HEK293 (cell line): ENCODE data around the gene P2RY11.
A peak's percentile ranks its signal among the peaks of the same experiment; 100 is the strongest.

Source experiments
- CTCF ChIA-PET: fragments of 350-600 bp; formaldehyde crosslinking; extraction: SDS; loops from one replicate; lab custom pipeline; 2021; ENCODE audit warnings: antibody characterized with exemption; lab: Yijun Ruan, JAX
- POLR2A ChIA-PET: fragments of 300-600 bp; formaldehyde crosslinking; extraction: SDS; loops from one replicate; lab custom pipeline; 2020; ENCODE audit warnings: antibody characterized with exemption, inconsistent platforms; lab: Yijun Ruan, JAX
- H3K27ac ChIP-seq: fragments of 200-500 bp; sonication (Bioruptor generic); 2 replicates; pipeline ENCODE4 v1.5.1; 2014; ENCODE audit warnings: low read depth, low read length, control low read depth, inconsistent platforms; ENCODE audit errors: extremely low read depth
- H3K36me3 ChIP-seq, 2 experiments: fragments of 200-500 bp in 1 of 2; sonication (Bioruptor generic) in 1 of 2; 1 replicate in 1 of 2; 2 replicates in 1 of 2; pipeline ENCODE4 v1.5.1; 2014 to 2017; ENCODE audit warnings: inconsistent platforms in 2 of 2, low read length in 2 of 2; ENCODE audit not compliant: control insufficient read depth in 2 of 2, insufficient read depth in 1 of 2
- H3K4me1 ChIP-seq: fragments of 200-500 bp; sonication (Bioruptor generic); 2 replicates; pipeline ENCODE4 v1.5.1; 2014; ENCODE audit warnings: mild to moderate bottlenecking, low read length, inconsistent platforms; ENCODE audit not compliant: control insufficient read depth, insufficient read depth
- H3K4me3 ChIP-seq: 2 replicates; pipeline ENCODE4 v1.5.1; 2011; ENCODE audit warnings: low read depth, mild to moderate bottlenecking, control low read depth, low read length, moderate library complexity
- H3K9me3 ChIP-seq: fragments of 200-500 bp; sonication (Bioruptor generic); 2 replicates; pipeline ENCODE4 v1.5.1; 2014; ENCODE audit warnings: low read depth, low read length, inconsistent platforms; ENCODE audit not compliant: control insufficient read depth, insufficient read depth
- BCL11A ChIP-seq: fragments of 450-650 bp; formaldehyde crosslinking; IDR thresholded peaks from 2 replicates; pipeline ENCODE4 v1.5.1; 2016; ENCODE audit warnings: low read depth, missing biosample characterization, missing genetic modification characterization
- GLI4 ChIP-seq: fragments of 450-650 bp; formaldehyde crosslinking; IDR thresholded peaks from 2 replicates; pipeline ENCODE4 v1.5.1; 2016; ENCODE audit warnings: missing biosample characterization, missing genetic modification characterization
- PRDM6 ChIP-seq: fragments of 450-650 bp; formaldehyde crosslinking; IDR thresholded peaks from 2 replicates; pipeline ENCODE4 v1.5.1; 2017; ENCODE audit warnings: missing biosample characterization, missing genetic modification characterization
- ZNF121 ChIP-seq: fragments of 450-650 bp; formaldehyde crosslinking; IDR thresholded peaks from 2 replicates; pipeline ENCODE4 v1.5.1; 2016; ENCODE audit warnings: missing biosample characterization, missing genetic modification characterization
- ZNF175 ChIP-seq: fragments of 450-650 bp; formaldehyde crosslinking; IDR thresholded peaks from 2 replicates; pipeline ENCODE4 v1.5.1; 2016; ENCODE audit warnings: missing biosample characterization, missing genetic modification characterization
- ZNF292 ChIP-seq: fragments of 450-650 bp; formaldehyde crosslinking; IDR thresholded peaks from 2 replicates; pipeline ENCODE4 v1.5.1; 2016; ENCODE audit warnings: low read depth, missing biosample characterization, missing genetic modification characterization, borderline replicate concordance
- ZNF488 ChIP-seq: fragments of 450-650 bp; formaldehyde crosslinking; IDR thresholded peaks from 2 replicates; pipeline ENCODE4 v1.5.1; 2016; ENCODE audit warnings: missing biosample characterization, missing genetic modification characterization
- ZNF629 ChIP-seq: fragments of 450-650 bp; formaldehyde crosslinking; IDR thresholded peaks from 2 replicates; pipeline ENCODE4 v1.5.1; 2017; ENCODE audit warnings: missing biosample characterization, missing genetic modification characterization
- ZNF658 ChIP-seq: fragments of 450-650 bp; formaldehyde crosslinking; IDR thresholded peaks from 2 replicates; pipeline ENCODE4; 2016; ENCODE audit warnings: missing biosample characterization, missing genetic modification characterization
- ZNF747 ChIP-seq: fragments of 450-650 bp; formaldehyde crosslinking; IDR thresholded peaks from 2 replicates; pipeline ENCODE4 v1.5.1; 2016; ENCODE audit warnings: missing biosample characterization, missing genetic modification characterization
- ZNF768 ChIP-seq: fragments of 450-650 bp; formaldehyde crosslinking; IDR thresholded peaks from 2 replicates; pipeline ENCODE4 v1.5.1; 2018; ENCODE audit warnings: missing biosample characterization, mild to moderate bottlenecking, missing genetic modification characterization
- ZSCAN4 ChIP-seq: fragments of 450-650 bp; formaldehyde crosslinking; IDR thresholded peaks from 2 replicates; pipeline ENCODE4 v1.5.1; 2017; ENCODE audit warnings: missing biosample characterization, missing genetic modification characterization
- TF ChIP-seq, protein P1 (sequence below): fragments of 450-650 bp; formaldehyde crosslinking; IDR thresholded peaks from 2 replicates; pipeline ENCODE4 v1.5.1; 2016; ENCODE audit warnings: missing biosample characterization, missing genetic modification characterization, borderline replicate concordance

Gene P2RY11

DNA sequence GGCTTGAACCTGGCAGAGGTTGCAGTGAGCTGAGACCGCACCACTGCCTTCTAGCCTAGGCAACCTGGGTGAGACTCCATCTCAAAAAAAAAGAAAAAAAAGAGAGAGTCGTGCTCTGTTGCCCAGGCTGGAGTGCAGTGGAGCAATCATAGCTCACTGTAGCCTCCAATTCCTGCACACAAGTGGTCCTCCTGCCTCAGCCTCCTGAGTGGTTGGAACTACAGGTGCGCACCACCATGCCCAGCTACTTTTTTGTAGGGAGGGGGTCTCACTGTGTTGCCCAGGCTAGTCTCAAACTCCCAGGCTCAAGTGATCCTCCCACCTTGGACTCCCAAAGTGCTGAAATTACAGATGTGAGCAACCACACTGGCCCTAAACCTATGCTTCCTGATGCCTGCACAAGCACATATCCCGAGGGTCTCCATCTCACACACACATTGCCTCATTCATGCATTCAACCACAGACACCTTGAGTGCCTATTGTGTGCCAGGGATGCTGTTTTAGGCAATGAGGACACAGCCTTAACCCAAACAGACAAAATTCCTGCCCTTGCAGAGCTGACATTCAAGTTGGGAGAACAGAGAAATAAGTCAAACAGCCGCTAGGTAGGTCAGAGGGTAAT is 11.2 kb upstream of the P2RY11 start:
- no peaks in the 10 kb centered on the region for H3K4me1 ChIP-seq
- no peak overlapping the region for H3K4me3 ChIP-seq
- no peaks in the 10 kb centered on the region for H3K9me3 ChIP-seq
- H3K36me3 ChIP-seq: no peaks in the 10 kb centered on the region
- H3K27ac ChIP-seq: no peak overlapping the region
- POLR2A ChIA-PET: interaction anchor here (0.6 to 1.4 kb wide), 2 partner anchors 10 to 12 kb away, joined by 4 read pairs; no protein-coding TSS in a partner anchor
- TF ChIP-seq ZNF488 (tag by site-specific recombination) (no peak), ZNF121 (peak; percentile 84)
- TF ChIP-seq, all 188 proteins: peak for 1
- CTCF ChIA-PET: interaction anchor here (0.6 to 2.2 kb wide), 8 partner anchors 7 to 291 kb away, joined by 3 to 11 read pairs (median 4); no protein-coding TSS in a partner anchor

DNA sequence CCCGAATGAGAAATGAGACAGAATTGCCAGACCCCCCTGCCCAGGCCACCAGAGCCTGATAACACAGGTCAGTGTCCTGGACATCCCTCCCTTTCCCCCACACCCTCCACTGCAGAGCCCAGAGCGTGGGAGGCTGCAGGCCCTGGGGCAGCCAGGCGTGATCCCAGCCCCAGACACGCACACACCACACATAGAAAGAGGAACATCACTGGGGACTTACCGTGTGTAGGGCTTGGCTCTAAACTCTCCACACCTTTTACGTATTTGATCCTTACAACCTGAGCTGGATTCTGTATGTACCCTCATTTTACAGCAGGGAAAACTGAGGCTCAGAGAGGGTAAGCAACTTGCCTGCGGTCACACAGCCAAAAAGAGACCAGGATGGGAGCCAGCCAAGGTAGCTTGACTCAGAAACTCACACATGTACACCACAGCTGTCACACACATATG is 8.7 kb upstream of the P2RY11 start:
- no peak overlapping the region for H3K4me3 ChIP-seq
- no peak overlapping the region for H3K27ac ChIP-seq
- TF ChIP-seq ZNF747 (tag by site-specific recombination): no peak
- peak; percentile 92; the same call in 1 of the 2 replicates for TF ChIP-seq ZNF768 (tag by site-specific recombination)
- no peaks in the 10 kb centered on the region for H3K9me3 ChIP-seq
- H3K4me1 ChIP-seq: no peaks in the 10 kb centered on the region
- H3K36me3 ChIP-seq: peaks cover 0 to 8% of the 10 kb centered on the region in 2 experiments; a peak in 1 of 3 replicates
- CTCF ChIA-PET: interaction anchor here (0.6 to 1.0 kb wide), 4 partner anchors 11 to 150 kb away, joined by 3 to 4 read pairs (median 4); no protein-coding TSS in a partner anchor
- POLR2A ChIA-PET: interaction anchor here (1.3 kb wide), 1 partner anchor 11 kb away, joined by 5 read pairs; no protein-coding TSS in a partner anchor

DNA sequence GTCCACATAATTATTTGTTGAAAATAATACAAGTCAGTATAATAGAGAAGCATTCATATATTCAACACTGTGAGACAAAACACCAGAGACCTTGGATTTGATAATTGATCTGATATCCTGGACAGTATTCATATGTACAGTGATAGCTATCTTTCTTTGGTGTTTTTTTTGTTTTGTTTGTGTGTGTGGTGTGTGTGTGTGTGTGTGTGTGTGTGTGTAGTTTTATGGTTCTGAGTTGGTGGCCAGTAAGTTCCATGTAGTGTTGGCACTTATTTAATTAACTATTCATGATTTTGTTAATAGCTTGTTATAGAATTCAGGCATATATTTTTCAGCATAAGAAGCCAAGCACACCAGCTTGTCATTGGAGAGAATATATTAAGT is 7.4 kb upstream of the P2RY11 start:
- POLR2A ChIA-PET: interaction anchor here (0.6 kb wide), 1 partner anchor 269 kb away, joined by 3 read pairs; the partner anchor contains the start of gene PIN1
- CTCF ChIA-PET: interaction anchor here (0.6 to 1.6 kb wide), 3 partner anchors 20 to 171 kb away, joined by 3 to 8 read pairs (median 4); no protein-coding TSS in a partner anchor
- no peak overlapping the region for H3K4me3 ChIP-seq
- TF ChIP-seq, protein P1, sequence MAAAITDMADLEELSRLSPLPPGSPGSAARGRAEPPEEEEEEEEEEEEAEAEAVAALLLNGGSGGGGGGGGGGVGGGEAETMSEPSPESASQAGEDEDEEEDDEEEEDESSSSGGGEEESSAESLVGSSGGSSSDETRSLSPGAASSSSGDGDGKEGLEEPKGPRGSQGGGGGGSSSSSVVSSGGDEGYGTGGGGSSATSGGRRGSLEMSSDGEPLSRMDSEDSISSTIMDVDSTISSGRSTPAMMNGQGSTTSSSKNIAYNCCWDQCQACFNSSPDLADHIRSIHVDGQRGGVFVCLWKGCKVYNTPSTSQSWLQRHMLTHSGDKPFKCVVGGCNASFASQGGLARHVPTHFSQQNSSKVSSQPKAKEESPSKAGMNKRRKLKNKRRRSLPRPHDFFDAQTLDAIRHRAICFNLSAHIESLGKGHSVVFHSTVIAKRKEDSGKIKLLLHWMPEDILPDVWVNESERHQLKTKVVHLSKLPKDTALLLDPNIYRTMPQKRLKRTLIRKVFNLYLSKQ (tag by site-specific recombination): no peak
- no peak for TF ChIP-seq ZNF175 (tag by site-specific recombination)
- no peak for TF ChIP-seq GLI4 (tag by site-specific recombination)
- no peak for TF ChIP-seq PRDM6
- TF ChIP-seq ZNF292 (tag by site-specific recombination): no peak
- TF ChIP-seq ZNF629 (tag by site-specific recombination): no peak
- TF ChIP-seq ZSCAN4 (tag by site-specific recombination): peak; percentile 74
- no peak for TF ChIP-seq ZNF658 (tag by site-specific recombination)
- TF ChIP-seq BCL11A (tag by site-specific recombination): no peak
- H3K9me3 ChIP-seq: no peaks in the 10 kb centered on the region
- H3K4me1 ChIP-seq: no peaks in the 10 kb centered on the region
- H3K27ac ChIP-seq: no peak overlapping the region
- peaks cover 10 to 21% of the 10 kb centered on the region in 2 experiments; a peak in 2 of 3 replicates for H3K36me3 ChIP-seq
